ENCODE data around the gene JARID2. TPM values are rescaled to one million over a fixed set of nuclear protein-coding genes. Genes with fewer than 3 reads are reported as not detected.
A peak's percentile ranks its signal among the peaks of the same experiment; 100 is the strongest.

Gene JARID2
- total and polyA plus RNA-seq, 3 experiments from 2014 or later = 12.0 to 25.5 (median 25.0) TPM

GRCh38 chr6:15476631-15477380, 230.9 kb downstream of the JARID2 start:
- H3K4me1 Mint-ChIP-seq = peaks cover 47 to 53% (median 50%) of the 10 kb centered on the region in 3 donors
- H3K27me3 ChIP-seq (ENCODE audit: insufficient read depth, low read length, poor library complexity, severe bottlenecking) = no peaks in the 10 kb centered on the region
- H3K4me3 Mint-ChIP-seq = peak overlapping the region in 1 of 7 donors; percentile 65
- no peak overlapping the region for H3K4me3 ChIP-seq (ENCODE audit: low read length)
- H3K36me3 ChIP-seq (ENCODE audit: insufficient read depth, low read length) = no peaks in the 10 kb centered on the region
- no peak for DNase-seq
- CTCF ChIA-PET = no interaction called here
- no peaks in the 10 kb centered on the region for H3K9me3 Mint-ChIP-seq
- H3K4me1 ChIP-seq (ENCODE audit: insufficient read depth, low read length) = no peaks in the 10 kb centered on the region
- no peaks in the 10 kb centered on the region for H3K9me3 ChIP-seq (ENCODE audit: low read length)
- H3K36me3 Mint-ChIP-seq = peaks cover 0 to 42% (median 14%) of the 10 kb centered on the region in 3 donors
- peak overlapping the region in 2 of 8 donors; percentile 35 to 43 for H3K27ac Mint-ChIP-seq
- no peaks in the 10 kb centered on the region for H3K27me3 Mint-ChIP-seq
- POLR2A ChIA-PET = interaction anchor here (0.6 kb wide), 1 partner anchor 38 kb away, joined by 4 read pairs; no protein-coding TSS in a partner anchor
- no peak overlapping the region for H3K27ac ChIP-seq (ENCODE audit: low read depth, low read length)

GRCh38 chr6:15477746-15478145, 231.9 kb downstream of the JARID2 start:
- no peak overlapping the region for H3K4me3 ChIP-seq (ENCODE audit: low read length)
- Mint-ChIP-seq H3K27ac (peak overlapping the region in 1 of 8 donors; percentile 33), H3K9me3 (no peaks in the 10 kb centered on the region), H3K4me3 (no peak overlapping the region), H3K36me3 (peaks cover 0 to 36% (median 14%) of the 10 kb centered on the region in 3 donors), H3K4me1 (peaks cover 44 to 59% (median 49%) of the 10 kb centered on the region in 3 donors), H3K27me3 (no peaks in the 10 kb centered on the region)
- POLR2A ChIA-PET = no interaction called here
- no peak for DNase-seq
- no peaks in the 10 kb centered on the region for H3K9me3 ChIP-seq (ENCODE audit: low read length)
- H3K27ac ChIP-seq (ENCODE audit: low read depth, low read length) = no peak overlapping the region
- no peaks in the 10 kb centered on the region for H3K4me1 ChIP-seq (ENCODE audit: insufficient read depth, low read length)
- no peaks in the 10 kb centered on the region for H3K36me3 ChIP-seq (ENCODE audit: insufficient read depth, low read length)
- H3K27me3 ChIP-seq (ENCODE audit: insufficient read depth, low read length, poor library complexity, severe bottlenecking) = no peaks in the 10 kb centered on the region
- CTCF ChIA-PET = no interaction called here

DNA sequence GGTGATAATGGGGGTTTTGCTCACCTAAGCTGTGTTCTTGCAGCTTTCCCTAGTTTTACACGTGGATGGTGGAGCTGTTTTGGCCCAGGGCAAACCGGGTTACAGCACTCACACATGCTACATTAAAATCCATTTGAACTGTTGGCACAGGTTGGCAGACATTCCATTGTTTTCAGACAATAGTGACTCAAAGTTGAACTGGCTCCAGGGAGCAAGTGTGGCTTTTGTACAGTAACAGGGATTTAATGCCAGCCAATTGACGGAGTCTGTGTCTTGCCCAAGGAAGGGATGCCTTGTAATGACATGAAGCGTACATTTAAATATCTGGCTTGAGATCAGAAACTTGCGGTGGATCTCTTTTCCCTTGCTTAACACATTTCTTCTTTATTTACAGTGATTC, 233.9 kb downstream of the JARID2 start:
- Histone ChIP-seq H3K4me3 (ENCODE audit: low read length) (no peak overlapping the region), H3K27ac (ENCODE audit: low read depth, low read length) (no peak overlapping the region), H3K27me3 (ENCODE audit: insufficient read depth, low read length, poor library complexity, severe bottlenecking) (no peaks in the 10 kb centered on the region), H3K9me3 (ENCODE audit: low read length) (no peaks in the 10 kb centered on the region), H3K4me1 (ENCODE audit: insufficient read depth, low read length) (no peaks in the 10 kb centered on the region), H3K36me3 (ENCODE audit: insufficient read depth, low read length) (no peaks in the 10 kb centered on the region)
- Mint-ChIP-seq H3K9me3 (no peaks in the 10 kb centered on the region), H3K4me1 (peaks cover 51 to 68% (median 57%) of the 10 kb centered on the region in 3 donors), H3K27ac (peak overlapping the region in 1 of 8 donors; percentile 22), H3K4me3 (no peak overlapping the region), H3K36me3 (peaks cover 0 to 20% (median 14%) of the 10 kb centered on the region in 3 donors), H3K27me3 (no peaks in the 10 kb centered on the region)
- ChIA-PET POLR2A (no interaction called here), CTCF (no interaction called here)
- no peak for DNase-seq

GRCh38 chr6:15480525-15480924, 234.7 kb downstream of the JARID2 start:
- H3K4me3 Mint-ChIP-seq = no peak overlapping the region
- POLR2A ChIA-PET = no interaction called here
- Histone ChIP-seq H3K4me1 (ENCODE audit: insufficient read depth, low read length) (no peaks in the 10 kb centered on the region), H3K36me3 (ENCODE audit: insufficient read depth, low read length) (no peaks in the 10 kb centered on the region), H3K27me3 (ENCODE audit: insufficient read depth, low read length, poor library complexity, severe bottlenecking) (no peaks in the 10 kb centered on the region), H3K27ac (ENCODE audit: low read depth, low read length) (no peak overlapping the region), H3K9me3 (ENCODE audit: low read length) (no peaks in the 10 kb centered on the region), H3K4me3 (ENCODE audit: low read length) (no peak overlapping the region)
- H3K4me1 Mint-ChIP-seq = peaks cover 50 to 69% (median 64%) of the 10 kb centered on the region in 3 donors
- H3K27ac Mint-ChIP-seq = peak overlapping the region in 2 of 8 donors; percentile 7 to 47
- H3K27me3 Mint-ChIP-seq = no peaks in the 10 kb centered on the region
- no peak for DNase-seq
- H3K9me3 Mint-ChIP-seq = no peaks in the 10 kb centered on the region
- CTCF ChIA-PET = no interaction called here
- peaks cover 0 to 15% (median 10%) of the 10 kb centered on the region in 3 donors for H3K36me3 Mint-ChIP-seq

DNA sequence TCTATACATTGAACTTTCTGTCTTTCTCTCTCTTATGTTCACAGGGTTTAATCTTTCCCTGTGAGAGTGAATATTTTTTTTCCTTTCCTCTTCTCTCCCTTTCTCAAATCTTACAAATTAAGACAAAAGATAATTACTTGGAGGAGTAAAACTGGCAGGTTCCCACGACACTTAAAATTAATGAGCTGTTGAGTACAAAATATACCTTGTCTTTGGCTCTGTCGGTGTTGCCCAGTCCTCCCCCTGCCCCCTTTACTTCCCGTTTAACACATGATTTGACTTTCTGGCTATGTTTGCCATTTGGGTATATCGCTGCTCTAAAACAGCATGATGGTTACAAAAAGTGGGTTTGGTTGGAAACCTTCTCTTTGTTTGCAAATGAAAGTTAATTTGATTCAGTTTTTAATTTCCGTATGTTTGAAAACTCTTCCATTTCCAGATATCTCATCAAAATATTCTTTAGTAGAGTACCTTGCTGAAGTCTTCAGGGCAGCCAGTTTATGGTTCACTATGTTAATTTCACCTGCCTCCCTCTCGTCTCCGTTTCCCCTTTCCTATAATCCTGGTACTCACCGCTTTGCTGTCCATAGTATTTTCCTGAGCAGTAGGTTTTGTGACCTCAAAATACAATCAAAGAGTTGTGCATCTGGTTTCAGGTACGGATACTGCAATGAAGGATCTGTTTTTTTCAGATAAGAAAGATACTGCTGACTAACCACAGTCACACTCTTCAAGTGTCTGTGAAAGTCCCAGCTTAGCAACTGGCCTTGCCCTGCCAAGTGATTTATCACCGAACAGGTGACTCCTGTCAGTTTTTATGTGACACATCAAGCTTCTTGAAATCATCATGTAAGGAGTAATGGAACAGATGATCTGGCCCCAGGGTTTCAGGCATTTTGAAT, 235.8 kb downstream of the JARID2 start:
- ChIA-PET CTCF (no interaction called here), POLR2A (no interaction called here)
- DNase-seq = no peak
- Mint-ChIP-seq H3K27me3 (no peaks in the 10 kb centered on the region), H3K27ac (peak overlapping the region in 1 of 8 donors; percentile 4), H3K9me3 (no peaks in the 10 kb centered on the region), H3K36me3 (peaks cover 0 to 12% (median 9%) of the 10 kb centered on the region in 3 donors), H3K4me3 (no peak overlapping the region), H3K4me1 (peaks cover 47 to 67% (median 66%) of the 10 kb centered on the region in 3 donors)
- no peak overlapping the region for H3K27ac ChIP-seq (ENCODE audit: low read depth, low read length)
- H3K4me1 ChIP-seq (ENCODE audit: insufficient read depth, low read length) = no peaks in the 10 kb centered on the region
- no peaks in the 10 kb centered on the region for H3K36me3 ChIP-seq (ENCODE audit: insufficient read depth, low read length)
- H3K4me3 ChIP-seq (ENCODE audit: low read length) = no peak overlapping the region
- H3K9me3 ChIP-seq (ENCODE audit: low read length) = no peaks in the 10 kb centered on the region
- no peaks in the 10 kb centered on the region for H3K27me3 ChIP-seq (ENCODE audit: insufficient read depth, low read length, poor library complexity, severe bottlenecking)

GRCh38 chr6:15483060-15483459, 237.2 kb downstream of the JARID2 start:
- H3K4me1 Mint-ChIP-seq = peaks cover 35 to 55% (median 53%) of the 10 kb centered on the region in 3 donors
- H3K9me3 Mint-ChIP-seq = no peaks in the 10 kb centered on the region
- POLR2A ChIA-PET = no interaction called here

DNA sequence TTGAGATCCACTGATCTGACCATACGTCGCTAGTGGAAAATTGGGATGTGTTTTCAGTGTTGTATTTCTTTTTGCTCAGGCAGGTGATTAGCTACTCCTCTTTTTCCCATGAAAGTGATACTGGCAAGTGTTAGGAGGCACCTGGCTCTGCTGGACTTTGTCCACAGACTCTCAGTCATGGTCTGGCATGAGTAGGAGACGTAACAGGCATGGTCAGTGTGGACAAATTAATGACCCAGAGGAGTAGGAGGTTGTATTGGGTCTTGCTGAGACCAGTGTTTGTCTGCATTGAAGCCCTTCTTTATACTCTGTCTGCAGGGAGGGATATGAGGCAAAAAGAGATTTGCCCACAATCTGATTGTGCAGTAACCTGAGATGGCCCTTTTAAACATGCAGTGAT, 238.3 kb downstream of the JARID2 start:
- Histone ChIP-seq H3K9me3 (ENCODE audit: low read length) (no peaks in the 10 kb centered on the region), H3K27ac (ENCODE audit: low read depth, low read length) (no peak overlapping the region), H3K4me3 (ENCODE audit: low read length) (no peak overlapping the region), H3K36me3 (ENCODE audit: insufficient read depth, low read length) (peaks cover 14% of the 10 kb centered on the region), H3K27me3 (ENCODE audit: insufficient read depth, low read length, poor library complexity, severe bottlenecking) (no peaks in the 10 kb centered on the region), H3K4me1 (ENCODE audit: insufficient read depth, low read length) (no peaks in the 10 kb centered on the region)
- no peak overlapping the region for H3K4me3 Mint-ChIP-seq
- no peaks in the 10 kb centered on the region for H3K9me3 Mint-ChIP-seq
- peaks cover 30 to 50% (median 47%) of the 10 kb centered on the region in 3 donors for H3K4me1 Mint-ChIP-seq
- peaks cover 3 to 33% (median 11%) of the 10 kb centered on the region in 3 donors for H3K36me3 Mint-ChIP-seq
- ChIA-PET POLR2A (interaction anchor here (0.5 kb wide), 1 partner anchor 236 kb away, joined by 3 read pairs; no protein-coding TSS in a partner anchor), CTCF (no interaction called here)
- H3K27ac Mint-ChIP-seq = peak overlapping the region in 2 of 8 donors; percentile 7 to 20
- H3K27me3 Mint-ChIP-seq = no peaks in the 10 kb centered on the region
- DNase-seq = no peak

More at GRCh38 chr6:15483060-15483459, 237.2 kb downstream of the JARID2 start:
- Mint-ChIP-seq H3K27me3 (no peaks in the 10 kb centered on the region), H3K4me3 (no peak overlapping the region), H3K36me3 (peaks cover 3 to 23% (median 9%) of the 10 kb centered on the region in 3 donors), H3K27ac (no peak overlapping the region)
- H3K9me3 ChIP-seq (ENCODE audit: low read length) = no peaks in the 10 kb centered on the region
- H3K27me3 ChIP-seq (ENCODE audit: insufficient read depth, low read length, poor library complexity, severe bottlenecking) = no peaks in the 10 kb centered on the region
- H3K4me1 ChIP-seq (ENCODE audit: insufficient read depth, low read length) = no peaks in the 10 kb centered on the region
- peaks cover 5% of the 10 kb centered on the region for H3K36me3 ChIP-seq (ENCODE audit: insufficient read depth, low read length)
- H3K4me3 ChIP-seq (ENCODE audit: low read length) = no peak overlapping the region
- no peak overlapping the region for H3K27ac ChIP-seq (ENCODE audit: low read depth, low read length)
- no peak for DNase-seq
- CTCF ChIA-PET = no interaction called here

GRCh38 chr6:15484821-15485220, 239.0 kb downstream of the JARID2 start:
- Histone ChIP-seq H3K4me3 (ENCODE audit: low read length) (no peak overlapping the region), H3K27me3 (ENCODE audit: insufficient read depth, low read length, poor library complexity, severe bottlenecking) (no peaks in the 10 kb centered on the region), H3K4me1 (ENCODE audit: insufficient read depth, low read length) (no peaks in the 10 kb centered on the region), H3K27ac (ENCODE audit: low read depth, low read length) (no peak overlapping the region), H3K36me3 (ENCODE audit: insufficient read depth, low read length) (peaks cover 15% of the 10 kb centered on the region), H3K9me3 (ENCODE audit: low read length) (no peaks in the 10 kb centered on the region)
- Mint-ChIP-seq H3K27me3 (no peaks in the 10 kb centered on the region), H3K36me3 (peaks cover 3 to 38% (median 10%) of the 10 kb centered on the region in 3 donors), H3K9me3 (no peaks in the 10 kb centered on the region), H3K4me1 (peaks cover 29 to 51% (median 45%) of the 10 kb centered on the region in 3 donors), H3K27ac (no peak overlapping the region), H3K4me3 (no peak overlapping the region)
- DNase-seq = no peak
- POLR2A ChIA-PET = no interaction called here
- CTCF ChIA-PET = no interaction called here
